ENCODE results near the gene ACOX1.
A peak's percentile ranks its signal among the peaks of the same experiment; 100 is the strongest.

The ACOX1 gene

GRCh38 chr17:75904749-75905521, 74.0 kb downstream of the ACOX1 start, which contains the start of gene MRPL38:
Gene MRPL38 (minus strand): TSS chr17:75904884. CDS start chr17:75904875, 9 bp downstream.
- peak; percentile 68 for DNase-seq

GRCh38 chr17:75902406-75902805, 76.6 kb downstream of the ACOX1 start:
- no peak for DNase-seq

- DNase-seq, result no peak
Measured at GRCh38 chr17:75901727-75902126, 77.2 kb downstream of the ACOX1 start.

- no peak for DNase-seq
Measured at GRCh38 chr17:75900691-75901533, 78.1 kb downstream of the ACOX1 start.

- DNase-seq, result no peak
Measured at GRCh38 chr17:75899767-75900468, 79.0 kb downstream of the ACOX1 start.

GRCh38 chr17:75899353-75899752, 79.6 kb downstream of the ACOX1 start:
- DNase-seq, result no peak

- DNase-seq, result no peak
Measured at GRCh38 chr17:75898791-75899190, 80.2 kb downstream of the ACOX1 start.

- DNase-seq, result no peak
Measured at GRCh38 chr17:75898065-75898464, 80.9 kb downstream of the ACOX1 start.

- DNase-seq, result no peak
Measured at GRCh38 chr17:75897160-75898019, 81.6 kb downstream of the ACOX1 start.

GRCh38 chr17:75896415-75897159, 82.4 kb downstream of the ACOX1 start, which contains the start of gene TRIM65:
Gene TRIM65 (minus strand): TSS chr17:75896951. CDS start chr17:75896937, 14 bp downstream.
- peak; percentile 28 for DNase-seq

GRCh38 chr17:75895370-75896155, 83.4 kb downstream of the ACOX1 start:
- DNase-seq, result no peak

- no peak for DNase-seq
Measured at GRCh38 chr17:75894049-75894733, 84.8 kb downstream of the ACOX1 start.

GRCh38 chr17:75893305-75894048, 85.5 kb downstream of the ACOX1 start:
- DNase-seq, result no peak

- DNase-seq, result no peak
Measured at GRCh38 chr17:75892556-75893224, 86.3 kb downstream of the ACOX1 start.

GRCh38 chr17:75891605-75892555, 87.1 kb downstream of the ACOX1 start:
- DNase-seq, result no peak

All from NCI-H748 treated with DMSO at 0.1 percent for 48 hours (cell line).